ENCODE measurements around the gene MRNIP. TPM values are rescaled to one million over a fixed set of nuclear protein-coding genes. Genes with fewer than 3 reads are reported as not detected.

MRNIP gene
- polyA plus RNA-seq, 1 donor (not counting 4 experiments of a cell fraction or from before 2014, with no cell fraction given), result 14.9 TPM

GRCh38 chr5:179862296-179862695 is 3.7 kb upstream of the MRNIP start:
- Histone ChIP-seq H3K36me3 (ENCODE audit: control insufficient read depth in 2 of 2, extremely low read depth in 1 of 2, insufficient read depth in 2 of 2, low read length in 2 of 2) (peaks cover 22 to 40% of the 10 kb centered on the region in 2 experiments), H3K4me1 (ENCODE audit: control insufficient read depth, extremely low read depth, insufficient read depth, low read length) (peaks cover 8% of the 10 kb centered on the region), H3K27me3 (ENCODE audit: control insufficient read depth, extremely low read depth, insufficient read depth, low read length) (no peaks in the 10 kb centered on the region), H3K4me2 (ENCODE audit: control insufficient read depth, extremely low read depth, insufficient read depth, low read depth, low read length) (no peak overlapping the region), H3K9me3 (ENCODE audit: control insufficient read depth, low read depth, low read length) (no peaks in the 10 kb centered on the region), H3K9ac (ENCODE audit: control insufficient read depth, extremely low read depth, insufficient read depth, low read length) (no peak overlapping the region), H2AFZ (ENCODE audit: control insufficient read depth, low read length) (no peak overlapping the region), H3K9me1 (ENCODE audit: control insufficient read depth, extremely low read depth, insufficient read depth, low read length) (no peaks in the 10 kb centered on the region), H4K20me1 (ENCODE audit: control insufficient read depth, extremely low read depth, insufficient read depth, low read length) (no peaks in the 10 kb centered on the region), H3K79me2 (ENCODE audit: control insufficient read depth, insufficient read depth, low read length) (peaks cover 4% of the 10 kb centered on the region), H3K27ac (ENCODE audit: control insufficient read depth, insufficient read depth, low read length) (no peak overlapping the region), H3K4me3 (ENCODE audit: control insufficient read depth in 2 of 3, extremely low read depth in 1 of 3, insufficient read depth in 2 of 3, low read depth in 1 of 3, low read length in 3 of 3) (no peak overlapping the region)
- DNase-seq (ENCODE audit: low read depth, low spot score) (no peak), FAIRE-seq (no peak)
- dilution Hi-C loops (cut with MboI; ENCODE audit: extremely low pct_ligation_motif_present, low sequenced_read_pairs), result no loop called here
- no peak for TF ChIP-seq CTCF (optimal IDR thresholded peaks at IDR 0.05 in 1 of 3, IDR thresholded peaks at IDR 0.05 in 1 of 3, conservative IDR thresholded peaks at IDR 0.05 in 1 of 3; ENCODE audit: extremely low read depth in 1 of 3, insufficient read depth in 2 of 3, low read length in 3 of 3)
- TF ChIP-seq EZH2 (IDR thresholded peaks at IDR 0.05; ENCODE audit: low read length), result no peak

DNA sequence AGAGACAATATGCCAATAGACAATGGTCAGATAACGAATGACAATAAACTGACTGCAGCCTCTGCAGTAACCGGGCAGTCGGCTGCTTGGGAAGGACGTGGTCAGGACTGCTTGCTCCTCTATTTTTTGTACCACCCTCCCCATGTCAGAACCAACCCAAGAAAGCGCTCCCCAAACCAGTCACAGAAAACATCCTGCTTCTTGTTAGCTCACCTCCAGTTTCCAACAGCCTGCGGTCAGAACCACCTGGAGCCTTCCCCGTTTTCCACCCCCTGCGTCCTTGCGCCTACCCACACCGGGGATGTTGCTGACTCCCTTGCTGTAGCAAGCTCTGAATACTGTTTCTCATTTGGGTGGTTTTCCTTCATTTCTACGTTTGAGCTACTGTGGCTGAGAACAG is 1.7 kb upstream of the MRNIP start:
- Histone ChIP-seq H3K27ac (ENCODE audit: control insufficient read depth, insufficient read depth, low read length) (no peak overlapping the region), H4K20me1 (ENCODE audit: control insufficient read depth, extremely low read depth, insufficient read depth, low read length) (no peaks in the 10 kb centered on the region), H3K79me2 (ENCODE audit: control insufficient read depth, insufficient read depth, low read length) (peaks cover 11% of the 10 kb centered on the region), H3K36me3 (ENCODE audit: control insufficient read depth in 2 of 2, extremely low read depth in 1 of 2, insufficient read depth in 2 of 2, low read length in 2 of 2) (peaks cover 13 to 26% of the 10 kb centered on the region in 2 experiments), H3K4me2 (ENCODE audit: control insufficient read depth, extremely low read depth, insufficient read depth, low read depth, low read length) (no peak overlapping the region), H3K9ac (ENCODE audit: control insufficient read depth, extremely low read depth, insufficient read depth, low read length) (no peak overlapping the region), H3K9me3 (ENCODE audit: control insufficient read depth, low read depth, low read length) (no peaks in the 10 kb centered on the region), H3K4me1 (ENCODE audit: control insufficient read depth, extremely low read depth, insufficient read depth, low read length) (peaks cover 6% of the 10 kb centered on the region), H2AFZ (ENCODE audit: control insufficient read depth, low read length) (no peak overlapping the region), H3K9me1 (ENCODE audit: control insufficient read depth, extremely low read depth, insufficient read depth, low read length) (no peaks in the 10 kb centered on the region), H3K27me3 (ENCODE audit: control insufficient read depth, extremely low read depth, insufficient read depth, low read length) (no peaks in the 10 kb centered on the region), H3K4me3 (ENCODE audit: control insufficient read depth in 2 of 3, extremely low read depth in 1 of 3, insufficient read depth in 2 of 3, low read depth in 1 of 3, low read length in 3 of 3) (no peak overlapping the region)
- dilution Hi-C loops (cut with MboI; ENCODE audit: extremely low pct_ligation_motif_present, low sequenced_read_pairs), result no loop called here
- TF ChIP-seq EZH2 (IDR thresholded peaks at IDR 0.05; ENCODE audit: low read length), result no peak
- TF ChIP-seq CTCF (optimal IDR thresholded peaks at IDR 0.05 in 1 of 3, IDR thresholded peaks at IDR 0.05 in 1 of 3, conservative IDR thresholded peaks at IDR 0.05 in 1 of 3; ENCODE audit: extremely low read depth in 1 of 3, insufficient read depth in 2 of 3, low read length in 3 of 3), result no peak
- FAIRE-seq, result no peak
- no peak for DNase-seq (ENCODE audit: low read depth, low spot score)
